GM12875 (cell line): ENCODE data around the gene LHPP.

ENCODE experiments used
- H3K4me3 ChIP-seq: one replicate; pipeline ENCODE4 v1.5.1; 2011; ENCODE audit warnings: low read depth, low read length, control low read depth
- CTCF ChIP-seq: IDR thresholded peaks from 2 replicates; pipeline ENCODE4 v1.5.1; 2011; ENCODE audit warnings: low read depth, mild to moderate bottlenecking, control low read depth, inconsistent platforms, low read length, moderate library complexity, borderline replicate concordance; ENCODE audit not compliant: insufficient read depth

The LHPP gene

GRCh38 chr10:124449170-124450011 is 12.2 kb upstream of the LHPP start:
- TF ChIP-seq CTCF, result no peak
- no peak overlapping the region for H3K4me3 ChIP-seq

GRCh38 chr10:124450012-124450782 is 11.4 kb upstream of the LHPP start, which contains the start of gene NKX1-2:
TSS of gene NKX1-2 (minus strand) at chr10:124450035. CDS start at chr10:124449943, 92 bp downstream.
- no peak for TF ChIP-seq CTCF
- H3K4me3 ChIP-seq, result no peak within 1 kb of the TSS

- TF ChIP-seq CTCF, result no peak
- no peak overlapping the region for H3K4me3 ChIP-seq
These were observed 10.9 kb upstream of the LHPP start for GRCh38 chr10:124450783-124451057.

- H3K4me3 ChIP-seq, result no peak overlapping the region
- TF ChIP-seq CTCF, result no peak
These were observed 10.3 kb upstream of the LHPP start for GRCh38 chr10:124451276-124451675.

- H3K4me3 ChIP-seq, result no peak overlapping the region
- no peak for TF ChIP-seq CTCF
These were observed 7.5 kb upstream of the LHPP start for GRCh38 chr10:124453960-124454610.

- TF ChIP-seq CTCF, result no peak
- no peak overlapping the region for H3K4me3 ChIP-seq
These were observed 6.2 kb upstream of the LHPP start for GRCh38 chr10:124455441-124455840.
